Inferior parietal cortex (tissue), 1 donor: ENCODE results near the gene BRSK2.
"Not testable (repeated sequence)": the region's sequence is repeated elsewhere in the genome, so short reads cannot be mapped to it uniquely, and the experiment has no call there.

Experiments used
- DNase-seq: peaks from one replicate; pipeline ENCODE4 v3.0.0-alpha.2; 2016; ENCODE audit errors: extremely low spot score

Gene BRSK2

DNA sequence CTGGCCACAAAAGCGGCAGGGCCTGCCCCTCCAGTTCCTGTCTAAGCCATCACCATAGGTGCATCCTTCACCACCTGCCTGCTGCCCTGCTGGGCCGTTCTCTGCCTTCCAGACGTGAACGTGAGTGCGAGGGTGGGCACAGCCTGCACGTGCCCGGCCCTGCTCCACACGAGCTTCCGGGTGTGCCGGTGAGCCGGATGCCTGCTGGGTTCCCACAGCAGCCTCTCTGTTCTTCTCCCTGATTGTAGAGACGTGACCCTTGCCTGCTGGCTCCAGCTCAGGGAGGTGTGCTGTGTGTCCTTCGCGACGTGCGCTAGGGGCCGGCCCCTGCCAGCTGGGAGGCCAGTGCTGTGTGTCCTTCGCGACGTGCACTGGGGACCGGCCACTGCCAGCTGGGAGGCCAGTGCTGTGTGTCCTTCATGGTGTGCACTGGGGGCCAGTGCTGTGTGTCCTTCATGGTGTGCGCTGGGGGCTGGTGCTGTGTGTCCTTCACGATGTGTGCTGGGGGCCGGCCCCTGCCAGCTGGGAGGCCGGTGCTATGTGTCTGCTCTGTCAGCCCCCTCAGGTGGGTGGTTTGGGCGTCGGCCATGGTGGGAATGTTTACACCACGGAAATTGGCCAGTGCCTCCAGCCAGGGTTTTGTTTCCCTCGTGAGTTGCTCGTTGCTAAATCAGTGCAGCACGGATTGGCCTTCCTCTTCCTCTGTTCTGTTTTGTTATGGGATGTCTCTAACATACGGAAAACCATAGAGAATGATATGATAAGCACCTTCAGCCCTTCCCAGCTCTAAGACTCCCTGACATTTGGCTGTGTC lies 35.4 kb upstream of the BRSK2 start:
- DNase-seq = no peak

DNA sequence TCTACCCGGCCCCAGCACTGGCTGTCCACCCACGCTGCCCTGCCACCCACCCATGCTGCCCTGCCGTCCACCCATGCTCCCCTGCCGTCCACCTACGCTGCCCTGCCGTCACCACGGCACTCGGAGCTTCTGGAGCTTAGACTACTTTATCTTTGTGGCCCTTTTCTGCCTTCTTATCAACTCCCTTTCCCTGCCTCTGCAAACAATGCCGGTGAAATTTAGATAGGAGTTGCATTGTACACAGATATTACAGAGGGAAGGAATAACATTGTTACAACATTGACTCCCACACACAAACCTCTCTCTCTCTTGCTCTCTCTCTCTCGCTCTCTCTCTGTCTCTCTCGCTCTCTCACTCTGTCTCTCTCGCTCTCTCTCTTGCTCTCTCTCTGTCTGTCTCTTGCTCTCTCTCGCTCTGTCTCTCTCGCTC lies 33.7 kb upstream of the BRSK2 start:
- DNase-seq = no peak

DNA sequence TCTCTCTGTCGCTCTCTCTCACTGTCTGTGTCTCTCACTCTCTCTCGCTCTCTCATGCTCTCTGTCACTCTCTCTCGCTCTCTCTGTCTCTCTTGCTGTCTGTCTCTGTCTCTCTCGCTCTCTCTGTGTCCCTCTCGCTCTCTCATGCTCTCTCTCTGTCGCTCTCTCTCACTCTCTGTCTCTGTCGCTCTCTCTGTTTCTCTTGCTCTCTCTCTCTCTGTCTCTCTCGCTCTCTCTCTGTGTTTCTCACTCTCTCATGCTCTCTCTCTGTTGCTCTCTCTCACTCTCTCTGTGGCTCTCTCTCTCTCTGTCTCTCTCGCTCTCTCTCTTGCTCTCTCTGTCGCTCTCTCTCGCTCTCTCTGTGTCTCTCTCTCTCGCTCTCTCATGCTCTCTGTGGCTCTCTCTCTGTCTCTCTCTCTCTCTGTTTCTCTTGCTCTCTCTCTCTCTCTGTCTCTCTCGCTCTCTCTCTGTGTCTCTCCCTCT lies 33.2 kb upstream of the BRSK2 start:
- DNase-seq = no peak

DNA sequence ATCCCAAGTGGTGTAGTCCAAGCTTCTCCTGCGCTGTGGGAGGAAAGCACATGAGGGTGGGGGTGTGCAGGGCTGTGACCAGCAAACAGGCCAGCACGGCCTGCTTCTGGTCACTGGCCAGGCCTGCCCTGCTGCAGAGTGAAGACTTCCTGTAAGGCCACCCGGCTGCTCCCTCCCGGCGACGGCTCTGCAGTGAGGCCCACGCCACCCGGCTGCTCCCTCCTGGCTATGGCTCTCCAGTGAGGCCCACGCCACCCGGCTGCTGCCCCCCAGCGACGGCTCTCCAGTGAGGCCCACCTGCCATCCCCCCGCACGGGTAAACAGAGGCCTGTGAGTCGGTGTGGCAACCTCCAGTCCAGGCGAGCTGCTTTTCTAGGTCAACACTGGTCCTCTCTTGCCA lies 31.4 kb upstream of the BRSK2 start:
- DNase-seq = no peak

DNA sequence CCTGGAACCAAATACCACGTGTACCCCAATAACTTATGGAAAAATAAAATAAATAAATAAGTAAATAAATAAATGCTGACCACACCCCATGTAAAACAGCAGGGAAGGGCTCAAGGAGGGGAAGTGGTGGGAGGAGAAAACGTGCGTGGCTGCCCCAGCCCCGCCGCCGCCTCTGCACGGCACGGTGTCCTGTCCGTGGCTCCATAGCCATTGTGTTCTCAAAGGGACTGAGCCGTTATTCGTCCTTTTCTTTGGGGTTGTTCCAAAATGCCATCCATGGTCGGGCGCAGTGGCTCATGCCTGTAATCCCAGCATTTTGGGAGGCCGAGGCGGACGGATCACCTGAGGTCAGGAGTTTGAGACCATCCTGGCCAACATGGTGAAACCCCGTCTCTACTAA lies 30.8 kb upstream of the BRSK2 start:
- not testable (repeated sequence) for DNase-seq

DNA sequence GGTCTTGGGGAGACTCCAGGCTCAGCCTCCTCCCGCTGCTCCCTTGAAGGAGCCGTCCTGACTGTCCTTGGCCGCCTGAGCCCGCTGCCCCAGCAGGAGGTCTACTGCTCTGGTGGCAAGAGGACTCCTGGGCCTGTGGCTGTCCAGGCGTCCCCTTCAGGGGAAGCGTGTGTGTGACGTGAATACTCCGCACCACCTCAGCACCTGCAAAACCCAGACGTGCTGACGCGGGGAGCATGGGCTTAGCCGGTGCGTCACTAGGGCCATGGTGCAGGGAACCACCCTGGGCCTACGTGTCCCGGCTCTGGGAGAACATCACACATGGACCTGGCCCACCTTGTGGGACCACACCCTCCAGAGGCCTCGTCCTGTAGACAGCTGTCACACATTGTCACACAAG lies 30.2 kb upstream of the BRSK2 start:
- DNase-seq = no peak

DNA sequence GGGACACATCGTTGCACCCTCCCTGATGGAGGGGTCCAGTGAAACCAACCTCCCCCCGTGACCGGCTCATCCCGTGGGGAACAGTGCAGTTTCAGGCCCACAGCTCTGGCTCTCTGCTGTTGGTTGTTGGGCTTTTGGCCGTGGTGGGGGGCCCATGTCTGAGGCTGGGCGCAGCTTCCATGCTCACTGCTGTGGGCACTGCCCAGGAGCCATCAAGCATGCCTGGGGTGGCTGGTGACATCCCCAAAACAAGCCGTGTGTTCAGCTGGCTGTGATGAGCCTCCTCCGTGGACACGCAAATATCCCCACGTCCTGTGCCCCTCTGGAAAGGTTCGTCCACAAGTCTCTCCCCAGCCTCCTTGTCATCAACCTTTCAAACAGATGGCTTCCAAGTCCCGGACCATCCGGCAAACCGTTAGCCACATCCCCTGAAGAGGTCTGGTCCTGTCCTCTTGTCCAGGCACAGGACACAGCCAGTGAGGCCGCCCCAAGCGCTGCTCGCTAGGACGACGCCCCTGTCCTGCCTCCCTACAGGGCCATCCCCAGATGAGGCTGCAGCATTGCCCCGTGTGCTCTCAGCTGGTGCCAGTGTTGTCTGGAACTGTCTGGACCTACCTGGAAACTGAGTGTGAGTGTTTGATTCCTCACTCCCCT lies 29.4 kb upstream of the BRSK2 start:
- no peak for DNase-seq

DNA sequence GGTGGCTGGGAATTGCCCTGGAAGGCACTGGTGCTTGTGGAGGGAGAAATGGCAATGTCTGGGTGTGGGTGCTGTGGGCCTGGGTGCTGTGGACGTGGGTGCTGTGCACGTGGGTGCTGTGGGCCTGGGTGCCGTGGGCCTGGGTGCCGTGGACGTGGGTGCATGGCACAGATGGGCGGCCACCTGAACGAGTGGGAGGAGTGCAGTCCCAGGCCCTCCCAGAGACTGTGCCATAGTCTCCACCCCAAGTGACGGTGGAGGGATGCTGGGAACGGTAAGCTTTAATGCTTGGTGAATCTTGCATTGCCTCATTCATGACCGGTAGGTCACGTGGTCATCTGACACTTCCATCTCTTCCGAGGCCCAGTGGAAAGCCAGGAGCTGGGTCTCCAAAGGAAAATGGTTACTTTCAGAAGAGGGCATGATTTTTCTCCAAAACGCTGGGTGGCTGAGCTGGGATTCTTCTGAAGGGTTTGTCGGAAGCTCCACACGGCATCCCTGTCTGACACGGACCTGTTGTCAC lies 28.8 kb upstream of the BRSK2 start:
- DNase-seq = no peak

DNA sequence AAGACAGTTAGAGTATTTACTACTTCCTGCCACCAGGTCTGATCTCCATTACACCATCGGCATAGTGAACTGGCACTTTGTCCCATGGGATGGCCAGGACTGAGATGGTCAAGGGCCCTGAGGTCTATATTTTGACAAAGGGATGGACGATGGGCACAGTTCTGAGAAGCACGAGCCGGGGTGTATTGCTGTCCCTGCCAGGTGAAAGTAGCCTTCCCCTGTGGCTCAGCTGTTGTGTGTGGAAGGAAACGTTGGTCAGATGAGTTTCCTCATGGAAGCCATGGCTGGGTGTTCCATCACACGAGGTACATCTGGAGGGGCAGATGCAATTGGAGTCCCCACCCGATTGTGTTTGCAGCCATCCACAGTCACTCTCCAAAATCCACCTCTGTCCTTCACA lies 27.9 kb upstream of the BRSK2 start:
- no peak for DNase-seq

DNA sequence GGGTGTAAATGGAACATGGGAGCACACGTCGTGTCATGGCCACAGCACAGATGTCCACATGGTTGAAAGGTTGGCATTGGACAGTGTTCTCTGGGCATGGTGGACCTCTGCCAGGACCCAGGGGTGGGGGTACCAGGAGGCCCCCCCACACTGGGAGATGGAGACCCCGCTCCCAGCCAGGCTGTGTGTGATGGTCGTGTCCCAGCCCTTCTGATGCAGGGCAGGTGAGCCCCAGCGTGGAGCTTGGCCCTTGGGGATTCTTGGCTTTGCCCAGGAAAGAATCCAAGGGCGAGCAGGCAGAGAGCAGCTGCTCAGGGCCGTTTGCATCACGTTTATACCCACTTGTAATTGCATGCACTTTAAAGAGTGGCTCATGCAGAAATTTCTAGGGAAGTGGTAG lies 22.0 kb upstream of the BRSK2 start:
- no peak for DNase-seq

DNA sequence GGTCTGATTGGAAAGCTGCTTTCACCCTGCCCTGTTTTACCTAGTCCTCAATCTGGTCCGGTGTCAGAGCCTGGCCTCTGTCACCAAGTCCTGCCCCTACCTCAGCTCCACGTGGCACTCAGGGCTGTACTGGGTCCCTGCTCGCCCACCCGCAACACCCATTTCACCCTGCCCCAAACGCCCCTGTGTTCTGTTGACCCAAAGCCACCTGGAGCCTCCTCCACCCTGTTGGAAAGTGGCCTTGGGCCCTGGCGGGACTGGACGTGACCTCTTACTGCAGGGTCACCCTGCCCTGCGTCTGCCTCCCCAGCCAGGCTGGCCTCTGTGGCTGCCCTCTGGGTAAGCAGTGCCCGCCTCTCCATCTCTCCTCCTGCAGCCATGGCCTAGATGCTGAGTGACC lies 21.5 kb upstream of the BRSK2 start:
- DNase-seq = no peak

DNA sequence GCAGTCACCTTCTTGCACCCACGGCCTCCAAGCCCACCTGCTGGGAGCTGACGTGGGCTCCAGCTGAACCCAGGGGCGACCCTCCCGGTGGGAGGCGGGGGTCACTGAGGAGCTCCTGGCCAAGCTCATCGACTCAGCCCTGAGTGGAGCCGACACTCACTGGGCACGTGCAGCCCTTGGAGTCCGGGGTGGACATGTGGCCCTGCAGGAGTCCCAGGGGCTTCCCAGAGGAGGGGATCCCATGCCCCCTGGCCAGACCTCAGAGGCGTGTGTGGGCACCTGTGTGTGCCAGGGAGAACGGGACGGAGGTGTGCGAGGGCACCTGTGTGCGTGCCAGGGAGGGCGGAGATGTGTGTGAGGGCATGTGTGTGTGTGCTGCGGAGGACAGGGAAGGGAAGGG lies 20.8 kb upstream of the BRSK2 start:
- DNase-seq = no peak

DNA sequence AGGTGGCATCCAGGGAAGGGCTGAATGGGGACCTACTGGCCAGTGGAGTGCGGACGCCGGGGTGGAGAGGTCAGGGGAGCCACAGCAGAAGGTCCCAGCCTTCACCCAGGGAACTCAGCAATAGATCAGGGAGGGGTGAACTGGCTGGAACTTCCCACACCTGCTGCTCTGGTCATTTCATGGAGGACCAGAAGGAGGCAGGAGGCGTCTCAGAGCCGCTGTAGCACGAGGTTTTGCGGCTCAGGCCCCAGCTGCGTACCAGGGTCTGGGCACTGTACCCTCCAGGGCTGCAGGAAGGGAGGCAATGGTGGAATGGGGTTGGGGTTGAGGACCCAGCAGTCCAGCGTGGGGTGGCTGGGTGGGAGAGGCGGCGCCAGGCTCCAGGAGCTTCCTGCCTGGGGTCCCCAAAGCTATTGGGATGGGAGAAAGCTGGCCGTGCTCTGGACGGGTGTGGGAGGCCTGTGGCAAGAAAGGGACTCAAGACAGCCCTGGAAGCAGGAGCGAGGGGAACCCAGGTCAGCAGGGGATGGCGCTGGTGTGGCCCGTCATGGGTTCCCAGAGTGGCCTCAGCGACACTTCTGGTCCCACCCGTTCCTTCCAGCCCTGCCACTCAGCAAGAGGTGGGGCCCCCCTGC lies 20.2 kb upstream of the BRSK2 start:
- DNase-seq = no peak

DNA sequence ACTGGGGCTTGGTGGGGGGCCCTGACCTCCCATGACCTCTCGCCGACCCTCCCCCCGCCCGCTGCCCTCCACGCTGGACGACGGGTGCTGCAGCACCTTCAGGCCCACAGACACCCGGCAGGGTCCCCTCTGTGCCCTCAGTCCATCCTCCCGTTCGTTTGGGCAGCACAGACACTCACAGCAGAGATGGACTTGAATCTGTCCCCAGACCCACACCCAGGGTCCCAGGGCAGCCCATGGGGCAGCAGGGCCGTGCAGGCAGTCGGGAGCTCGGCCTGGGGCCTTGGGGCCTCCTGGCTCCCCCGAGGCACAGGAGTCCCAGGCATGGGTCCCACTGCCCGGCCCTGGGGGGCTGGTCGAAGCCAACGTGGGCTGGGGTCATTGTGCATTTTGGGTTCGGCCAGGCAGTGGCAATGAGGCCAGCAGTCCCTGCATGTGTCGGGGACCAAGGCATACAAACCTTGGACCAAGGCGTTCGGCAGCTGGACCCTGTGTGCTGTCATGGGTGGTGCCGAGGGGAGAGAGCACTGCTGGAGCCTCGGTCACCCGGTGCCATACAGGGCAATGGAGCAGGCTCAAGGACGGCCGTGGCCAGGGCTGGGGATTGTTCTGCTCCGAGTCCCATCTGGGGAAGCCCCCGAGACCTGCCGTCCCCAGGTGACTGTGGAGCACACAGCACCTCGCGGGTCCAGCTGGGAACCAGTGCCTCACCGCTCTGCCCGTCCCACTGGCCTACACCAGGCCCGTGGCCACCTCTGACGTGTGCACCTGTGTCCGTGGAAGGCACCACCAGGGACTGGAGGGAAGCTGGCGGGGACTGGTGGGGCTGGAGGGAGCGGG lies 19.3 kb upstream of the BRSK2 start:
- DNase-seq = no peak

DNA sequence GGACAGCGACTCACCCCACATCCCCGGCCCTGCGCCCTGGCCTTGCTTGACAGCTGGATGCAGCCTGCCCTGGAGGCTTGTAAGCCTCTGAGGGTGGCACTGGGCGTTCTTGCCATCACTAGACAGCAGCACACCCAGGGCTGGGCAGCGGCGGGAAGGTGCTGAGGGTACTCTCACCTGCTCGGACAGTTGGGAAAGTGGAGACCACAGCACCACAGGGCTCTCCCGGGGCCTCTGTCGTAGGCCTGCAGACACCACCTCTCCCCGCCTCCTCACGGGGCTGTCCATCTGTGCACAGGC lies 18.8 kb upstream of the BRSK2 start:
- DNase-seq = no peak

DNA sequence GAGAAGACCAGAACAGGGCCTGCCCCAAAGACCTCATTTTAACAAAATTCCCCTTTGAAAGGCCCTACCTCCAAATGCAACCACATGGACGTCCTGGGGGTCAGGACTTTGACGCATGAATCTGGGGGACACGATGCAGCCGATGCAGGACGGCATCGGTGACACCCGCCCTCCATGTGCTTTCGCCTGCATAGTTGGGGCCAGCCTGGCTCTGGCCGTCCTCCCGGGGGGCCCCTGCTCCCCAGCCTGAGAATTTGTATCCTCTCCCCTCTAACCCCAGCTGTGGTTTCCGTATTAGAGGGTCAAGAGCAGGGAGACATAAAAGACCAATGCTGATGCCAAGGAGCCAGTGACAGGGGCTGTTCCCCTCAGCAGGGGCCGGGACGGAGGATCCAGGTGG lies 18.4 kb upstream of the BRSK2 start:
- no peak for DNase-seq

DNA sequence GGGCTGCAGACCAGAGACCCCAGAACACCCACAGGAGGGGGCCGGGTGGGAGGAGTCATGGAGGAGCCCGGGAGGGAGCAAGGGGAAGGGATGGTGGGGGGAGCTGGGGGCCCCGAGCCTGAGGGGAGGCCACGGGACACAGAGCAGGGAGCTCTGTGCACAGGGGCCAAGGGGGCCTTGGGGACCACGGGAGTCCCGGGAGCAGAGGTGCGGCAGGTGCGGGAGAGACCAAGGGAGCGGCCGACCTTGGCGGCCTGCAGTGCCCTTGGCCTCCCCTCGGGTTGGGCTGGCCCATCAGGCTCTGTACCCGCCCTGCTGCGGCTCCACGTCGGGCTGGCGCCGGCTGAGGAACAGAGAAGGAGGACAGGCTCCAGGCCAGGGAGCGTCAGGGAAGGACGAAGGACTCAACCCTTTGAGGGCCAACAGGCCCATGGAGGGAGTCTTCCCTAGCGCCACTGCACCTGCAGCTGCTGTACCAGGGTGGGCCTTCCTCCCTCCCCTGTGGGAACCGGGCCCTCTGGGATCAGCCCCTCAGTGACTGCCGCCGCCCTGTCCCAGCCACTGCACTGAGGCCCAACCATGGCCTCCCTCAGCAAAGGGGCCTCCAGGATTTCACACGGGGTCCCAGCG lies 17.8 kb upstream of the BRSK2 start:
- DNase-seq = no peak

DNA sequence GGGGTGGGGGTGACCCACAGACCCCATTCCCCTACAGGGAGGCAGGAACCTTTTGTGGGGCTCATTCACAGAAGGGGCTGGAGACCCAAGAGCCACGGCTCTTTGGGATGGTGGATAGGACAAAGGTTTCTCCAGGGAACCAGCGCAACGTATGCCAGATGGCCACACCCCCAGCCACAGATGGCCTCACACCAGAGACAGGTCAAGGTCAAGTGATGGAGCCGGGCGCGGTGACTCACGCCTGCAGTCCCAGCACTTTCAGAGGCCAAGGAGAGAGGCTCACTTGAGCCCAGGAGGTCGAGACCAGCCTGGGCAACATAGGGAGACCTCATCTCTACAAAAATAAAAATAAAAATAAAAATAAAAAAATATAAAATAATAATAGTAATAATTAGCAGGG lies 17.1 kb upstream of the BRSK2 start:
- no peak for DNase-seq

DNA sequence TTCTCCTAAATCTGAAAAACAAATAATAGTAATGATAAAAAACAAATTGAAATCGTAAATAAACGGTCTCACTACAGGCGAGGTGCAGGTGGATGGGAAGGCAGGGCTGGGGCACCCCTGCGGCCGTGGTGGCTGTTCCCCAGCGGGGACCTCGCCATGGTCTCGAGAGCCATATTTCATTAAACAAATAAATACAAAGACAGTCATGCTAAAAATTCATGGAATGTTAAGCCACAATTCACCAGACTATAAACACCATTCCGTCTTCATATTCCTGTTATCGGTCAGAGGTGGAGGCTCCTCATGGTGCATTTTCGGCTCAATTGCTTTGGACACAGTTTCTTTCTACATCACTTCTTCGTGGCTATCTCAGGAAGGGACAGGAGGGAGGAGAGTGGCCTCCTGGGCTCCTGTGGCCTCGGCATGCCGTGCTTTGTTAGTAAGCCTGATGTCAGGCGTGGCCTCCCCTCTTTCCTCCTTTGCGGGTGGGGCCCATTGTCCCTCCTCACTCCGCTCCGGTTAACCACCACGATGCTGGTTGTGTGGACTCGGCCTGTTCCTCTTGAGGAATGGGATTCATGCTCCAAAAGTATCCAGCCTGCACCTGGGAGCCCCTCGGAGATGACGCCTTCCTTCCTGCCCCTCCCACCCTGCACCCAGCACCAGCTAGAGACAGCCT lies 16.1 kb upstream of the BRSK2 start:
- no peak for DNase-seq

DNA sequence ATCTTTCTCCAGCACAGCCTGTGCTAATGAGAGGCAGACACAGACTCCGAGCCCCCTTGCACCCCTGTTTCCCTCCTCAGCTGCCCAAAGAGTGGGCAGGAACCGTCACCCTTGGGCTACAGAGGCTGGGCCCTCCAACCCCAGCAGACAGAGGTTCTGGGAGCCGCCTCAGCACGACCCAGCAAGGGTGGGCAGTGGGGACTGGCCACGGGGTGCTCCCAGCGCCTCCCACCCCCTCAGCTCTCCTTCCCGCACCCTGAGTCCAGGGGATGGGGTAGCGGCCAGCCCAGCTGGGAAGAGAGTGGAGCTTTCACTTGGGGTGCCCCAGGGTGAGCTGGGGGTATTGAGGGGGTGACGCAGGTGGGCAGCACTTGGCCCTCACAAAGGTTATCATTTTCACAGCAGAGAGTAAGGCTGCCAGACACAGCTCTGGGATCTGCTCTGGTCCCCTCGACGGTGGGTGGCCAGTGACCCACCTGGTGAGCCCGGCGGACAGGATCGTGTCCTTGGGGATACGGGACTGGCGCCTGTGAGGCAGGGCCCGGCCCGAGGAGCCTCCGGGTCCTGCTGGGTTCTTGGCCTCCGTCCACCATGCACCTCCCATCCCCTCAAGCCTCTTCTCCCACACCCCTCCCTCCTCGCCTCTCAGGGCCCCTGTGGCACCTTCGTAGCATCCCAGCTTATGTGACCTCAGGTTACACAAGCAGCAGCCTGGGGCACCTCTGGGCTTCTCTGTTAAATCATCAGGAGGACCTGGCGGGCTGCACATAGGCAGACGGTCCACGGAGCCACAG lies 14.4 kb upstream of the BRSK2 start:
- no peak for DNase-seq
